ENCODE data around the gene TRMT1.

Gene TRMT1

GRCh38 chr19:13138171-13138915 is 21.8 kb upstream of the TRMT1 start:
- no peak for DNase-seq (ENCODE audit: extremely low spot score)
- TF ChIP-seq ARNT (IDR thresholded peaks at IDR 0.05) (no peak), CTBP1 (IDR thresholded peaks at IDR 0.05; ENCODE audit: borderline replicate concordance) (no peak), ZNF384 (IDR thresholded peaks at IDR 0.05) (no peak), BHLHE40 (IDR thresholded peaks at IDR 0.05; ENCODE audit: borderline replicate concordance) (no peak), TARDBP (IDR thresholded peaks at IDR 0.05) (no peak), LEF1 (IDR thresholded peaks at IDR 0.05; ENCODE audit: borderline replicate concordance) (no peak)
- POLR2A ChIA-PET: interaction anchor here (1.8 kb wide), 1 partner anchor 14 kb away, joined by 4 read pairs; no protein-coding TSS in a partner anchor
- CTCF ChIA-PET: no interaction called here

- TF ChIP-seq ARNT (IDR thresholded peaks at IDR 0.05): no peak
- no peak for TF ChIP-seq SUZ12 (IDR thresholded peaks at IDR 0.05)
- no peak for TF ChIP-seq FOXK2 (IDR thresholded peaks at IDR 0.05)
- TF ChIP-seq L3MBTL2 (conservative IDR thresholded peaks at IDR 0.05): no peak
- no peak for TF ChIP-seq ZNF384 (IDR thresholded peaks at IDR 0.05)
- no peak for TF ChIP-seq FOXA1 (IDR thresholded peaks at IDR 0.05)
- TF ChIP-seq SP1 (IDR thresholded peaks at IDR 0.05): no peak
- TF ChIP-seq FOXM1 (IDR thresholded peaks at IDR 0.05; ENCODE audit: borderline replicate concordance): no peak
- CTCF ChIA-PET: interaction anchor here (1.3 kb wide), 1 partner anchor 11 kb away, joined by 3 read pairs; no protein-coding TSS in a partner anchor
- POLR2A ChIA-PET: no interaction called here
- DNase-seq (ENCODE audit: extremely low spot score): no peak
These were observed 20.8 kb upstream of the TRMT1 start for GRCh38 chr19:13137290-13137794.

- ChIA-PET POLR2A (interaction anchor here (0.9 kb wide), 1 partner anchor 17 kb away, joined by 3 read pairs; no protein-coding TSS in a partner anchor), CTCF (no interaction called here)
- DNase-seq (ENCODE audit: extremely low spot score): no peak
- no peak for TF ChIP-seq CTBP1 (IDR thresholded peaks at IDR 0.05; ENCODE audit: borderline replicate concordance)
- TF ChIP-seq SP1 (IDR thresholded peaks at IDR 0.05): no peak
- no peak for TF ChIP-seq FOXM1 (IDR thresholded peaks at IDR 0.05; ENCODE audit: borderline replicate concordance)
- no peak for TF ChIP-seq SUZ12 (IDR thresholded peaks at IDR 0.05)
- no peak for TF ChIP-seq ELF4 (IDR thresholded peaks at IDR 0.05)
- no peak for TF ChIP-seq FOXK2 (IDR thresholded peaks at IDR 0.05)
- TF ChIP-seq TARDBP (IDR thresholded peaks at IDR 0.05): no peak
- TF ChIP-seq BHLHE40 (IDR thresholded peaks at IDR 0.05; ENCODE audit: borderline replicate concordance): no peak
- TF ChIP-seq L3MBTL2 (conservative IDR thresholded peaks at IDR 0.05): no peak
- no peak for TF ChIP-seq FOXA1 (IDR thresholded peaks at IDR 0.05)
- TF ChIP-seq HDGF (IDR thresholded peaks at IDR 0.05; ENCODE audit: borderline replicate concordance): no peak
These were observed 18.8 kb upstream of the TRMT1 start for GRCh38 chr19:13135068-13136062.

GRCh38 chr19:13134626-13135025 is 18.1 kb upstream of the TRMT1 start:
- POLR2A ChIA-PET: interaction anchor here (0.9 kb wide), 1 partner anchor 18 kb away, joined by 3 read pairs; no protein-coding TSS in a partner anchor
- no peak for DNase-seq (ENCODE audit: extremely low spot score)
- no peak for TF ChIP-seq SUZ12 (IDR thresholded peaks at IDR 0.05)
- no peak for TF ChIP-seq FOXA1 (IDR thresholded peaks at IDR 0.05)
- no peak for TF ChIP-seq ELF4 (IDR thresholded peaks at IDR 0.05)
- no peak for TF ChIP-seq BHLHE40 (IDR thresholded peaks at IDR 0.05; ENCODE audit: borderline replicate concordance)
- no peak for TF ChIP-seq LEF1 (IDR thresholded peaks at IDR 0.05; ENCODE audit: borderline replicate concordance)
- no peak for TF ChIP-seq ARNT (IDR thresholded peaks at IDR 0.05)
- no peak for TF ChIP-seq FOXM1 (IDR thresholded peaks at IDR 0.05; ENCODE audit: borderline replicate concordance)
- no peak for TF ChIP-seq TARDBP (IDR thresholded peaks at IDR 0.05)
- TF ChIP-seq CTBP1 (IDR thresholded peaks at IDR 0.05; ENCODE audit: borderline replicate concordance): no peak
- no peak for TF ChIP-seq ZNF384 (IDR thresholded peaks at IDR 0.05)
- CTCF ChIA-PET: no interaction called here

- CTCF ChIA-PET: no interaction called here
- POLR2A ChIA-PET: interaction anchor here (1.1 to 1.6 kb wide), 2 partner anchors 14 to 19 kb away, joined by 3 to 7 read pairs; no protein-coding TSS in a partner anchor
- no peak for TF ChIP-seq PKNOX1 (IDR thresholded peaks at IDR 0.05)
- TF ChIP-seq ZNF384 (IDR thresholded peaks at IDR 0.05): no peak
- no peak for TF ChIP-seq SUZ12 (IDR thresholded peaks at IDR 0.05)
- TF ChIP-seq FOXA1 (IDR thresholded peaks at IDR 0.05): no peak
- no peak for TF ChIP-seq FOXM1 (IDR thresholded peaks at IDR 0.05; ENCODE audit: borderline replicate concordance)
- no peak for TF ChIP-seq SP1 (IDR thresholded peaks at IDR 0.05)
- TF ChIP-seq LEF1 (IDR thresholded peaks at IDR 0.05; ENCODE audit: borderline replicate concordance): no peak
- no peak for TF ChIP-seq CTBP1 (IDR thresholded peaks at IDR 0.05; ENCODE audit: borderline replicate concordance)
- TF ChIP-seq L3MBTL2 (conservative IDR thresholded peaks at IDR 0.05): no peak
- no peak for TF ChIP-seq BHLHE40 (IDR thresholded peaks at IDR 0.05; ENCODE audit: borderline replicate concordance)
- TF ChIP-seq ARNT (IDR thresholded peaks at IDR 0.05): no peak
- TF ChIP-seq ELF4 (IDR thresholded peaks at IDR 0.05): no peak
- no peak for TF ChIP-seq HDGF (IDR thresholded peaks at IDR 0.05; ENCODE audit: borderline replicate concordance)
- no peak for TF ChIP-seq FOXK2 (IDR thresholded peaks at IDR 0.05)
- no peak for TF ChIP-seq NFRKB (IDR thresholded peaks at IDR 0.05)
- TF ChIP-seq TARDBP (IDR thresholded peaks at IDR 0.05): no peak
- DNase-seq (ENCODE audit: extremely low spot score): no peak
These were observed 16.8 kb upstream of the TRMT1 start for GRCh38 chr19:13133241-13133870.
